ENCODE data around the gene PIF1.
A peak's percentile ranks its signal among the peaks of the same experiment; 100 is the strongest.
"Not testable (repeated sequence)": the region's sequence is repeated elsewhere in the genome, so short reads cannot be mapped to it uniquely, and the experiment has no call there.

PIF1 gene

GRCh38 chr15:64809649-64810496 lies 15.6 kb downstream of the PIF1 start:
- H3K27me3 ChIP-seq (ENCODE audit: low read depth), result no peaks in the 10 kb centered on the region
- H3K4me3 ChIP-seq, result no peak overlapping the region
- in situ Hi-C loops (cut with MboI; ENCODE audit: low sequenced_read_pairs), result loop anchor here (5.0 kb wide), 1 partner anchor 78 kb away; no protein-coding TSS in a partner anchor
- no peaks in the 10 kb centered on the region for H3K36me3 ChIP-seq (replicated peaks)
- peak; percentile 88 to 98 for DNase-seq (ENCODE audit: low spot score in 2 of 2)
- H3K9me3 ChIP-seq, result no peaks in the 10 kb centered on the region
- H3K4me1 ChIP-seq, result no peaks in the 10 kb centered on the region

DNA sequence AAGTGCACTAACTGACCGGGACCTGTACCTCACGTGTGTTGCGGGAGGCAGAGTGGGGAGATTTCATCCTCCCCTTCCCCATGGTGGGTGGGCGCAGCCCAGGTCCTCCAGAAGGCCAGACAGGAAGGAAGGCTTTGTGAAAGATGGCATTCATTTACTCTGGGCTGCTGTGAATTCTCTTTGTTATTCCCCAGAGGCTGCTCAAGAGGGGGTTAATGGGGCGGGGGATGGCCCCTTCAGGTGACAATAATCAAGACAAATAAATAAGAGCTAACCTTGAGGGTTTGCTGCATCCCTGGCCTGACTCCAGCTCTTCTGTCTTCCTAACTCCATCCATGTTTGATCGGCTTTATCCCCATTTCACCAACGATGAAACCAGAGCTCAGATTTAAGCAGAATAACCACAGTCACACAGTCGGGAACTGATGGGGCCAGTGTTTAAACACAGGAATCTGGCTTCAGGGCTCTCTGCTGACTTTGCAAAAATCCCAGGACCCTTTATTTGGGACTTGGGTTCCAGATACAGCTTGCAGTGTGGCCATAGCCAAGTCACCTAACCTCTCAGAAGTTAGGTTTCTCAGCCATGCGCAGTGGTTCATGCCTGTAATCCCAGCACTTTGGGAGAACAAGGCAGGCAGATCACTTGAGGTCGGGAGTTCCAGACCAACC lies 16.5 kb downstream of the PIF1 start:
- Histone ChIP-seq H3K9me3 (no peaks in the 10 kb centered on the region), H3K36me3 (replicated peaks) (no peaks in the 10 kb centered on the region), H3K4me3 (no peak overlapping the region), H3K27me3 (ENCODE audit: low read depth) (no peaks in the 10 kb centered on the region), H3K4me1 (no peaks in the 10 kb centered on the region)
- in situ Hi-C loops (cut with MboI; ENCODE audit: low sequenced_read_pairs), result no loop called here
- DNase-seq (ENCODE audit: low spot score in 2 of 2), result no peak

GRCh38 chr15:64807751-64808222 lies 17.7 kb downstream of the PIF1 start:
- in situ Hi-C loops (cut with MboI; ENCODE audit: low sequenced_read_pairs), result no loop called here
- no peak for DNase-seq (ENCODE audit: low spot score in 2 of 2)
- Histone ChIP-seq H3K27me3 (ENCODE audit: low read depth) (no peaks in the 10 kb centered on the region), H3K36me3 (replicated peaks) (no peaks in the 10 kb centered on the region), H3K4me1 (no peaks in the 10 kb centered on the region), H3K9me3 (no peaks in the 10 kb centered on the region), H3K4me3 (no peak overlapping the region)

- no peak for DNase-seq (ENCODE audit: low spot score in 2 of 2)
- no peaks in the 10 kb centered on the region for H3K27me3 ChIP-seq (ENCODE audit: low read depth)
- in situ Hi-C loops (cut with MboI; ENCODE audit: low sequenced_read_pairs), result no loop called here
- no peaks in the 10 kb centered on the region for H3K36me3 ChIP-seq (replicated peaks)
- no peaks in the 10 kb centered on the region for H3K9me3 ChIP-seq
- no peak overlapping the region for H3K4me3 ChIP-seq
- H3K4me1 ChIP-seq, result no peaks in the 10 kb centered on the region
These were observed 18.2 kb downstream of the PIF1 start for GRCh38 chr15:64807051-64807749.

- DNase-seq (ENCODE audit: low spot score in 2 of 2), result no peak
- Histone ChIP-seq H3K4me3 (no peak overlapping the region), H3K27me3 (ENCODE audit: low read depth) (no peaks in the 10 kb centered on the region), H3K4me1 (no peaks in the 10 kb centered on the region), H3K9me3 (no peaks in the 10 kb centered on the region), H3K36me3 (replicated peaks) (no peaks in the 10 kb centered on the region)
- in situ Hi-C loops (cut with MboI; ENCODE audit: low sequenced_read_pairs), result no loop called here
These were observed 18.9 kb downstream of the PIF1 start for GRCh38 chr15:64806509-64806908.

DNA sequence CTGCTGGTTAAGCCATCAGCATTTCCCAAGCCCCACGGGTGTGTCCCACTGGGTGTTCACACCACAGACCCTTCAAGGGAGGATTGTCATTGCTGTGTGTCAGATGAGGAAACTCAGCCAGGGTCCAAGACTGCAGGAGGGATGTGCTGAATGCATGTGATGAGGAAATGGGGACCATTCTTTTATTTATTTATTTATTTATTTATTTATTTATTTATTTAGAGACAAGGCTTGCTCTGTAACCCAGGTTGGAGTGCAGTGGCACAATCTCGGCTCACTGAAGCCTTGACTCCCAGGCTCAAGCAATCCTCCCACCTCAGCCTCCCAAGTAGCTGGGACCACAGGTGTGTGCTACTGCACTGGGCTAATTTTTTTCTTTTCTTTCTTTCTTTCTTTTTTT lies 20.8 kb downstream of the PIF1 start:
- H3K36me3 ChIP-seq (replicated peaks), result no peaks in the 10 kb centered on the region
- in situ Hi-C loops (cut with MboI; ENCODE audit: low sequenced_read_pairs), result no loop called here
- peaks cover 7% of the 10 kb centered on the region; the same call in 1 of the 2 replicates for H3K9me3 ChIP-seq
- no peak for DNase-seq (ENCODE audit: low spot score in 2 of 2)
- no peaks in the 10 kb centered on the region for H3K4me1 ChIP-seq
- no peak overlapping the region for H3K4me3 ChIP-seq
- H3K27me3 ChIP-seq (ENCODE audit: low read depth), result no peaks in the 10 kb centered on the region

DNA sequence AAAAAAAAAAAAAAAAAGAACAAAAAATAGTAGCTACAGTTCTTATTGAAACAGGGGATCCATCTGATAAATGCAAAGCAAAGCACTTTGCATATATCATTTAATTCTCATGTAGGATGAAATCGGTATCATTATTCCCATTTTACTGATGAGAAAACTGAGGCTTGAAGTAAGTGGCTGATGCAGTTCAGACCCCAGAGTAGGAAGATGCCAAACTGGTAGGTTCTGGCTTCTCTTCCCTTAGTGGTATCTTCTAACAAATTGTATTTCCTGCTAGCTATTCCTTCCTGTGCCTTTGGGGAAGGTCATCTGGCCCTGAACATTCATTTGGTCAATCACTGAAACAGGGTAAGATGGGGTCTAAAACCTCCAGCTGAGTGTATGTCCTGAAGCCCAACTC lies 21.9 kb downstream of the PIF1 start:
- H3K36me3 ChIP-seq (replicated peaks), result no peaks in the 10 kb centered on the region
- no peak for DNase-seq (ENCODE audit: low spot score in 2 of 2)
- H3K27me3 ChIP-seq (ENCODE audit: low read depth), result no peaks in the 10 kb centered on the region
- in situ Hi-C loops (cut with MboI; ENCODE audit: low sequenced_read_pairs), result no loop called here
- H3K9me3 ChIP-seq, result peaks cover 7% of the 10 kb centered on the region; the same call in 1 of the 2 replicates
- no peak overlapping the region for H3K4me3 ChIP-seq
- no peaks in the 10 kb centered on the region for H3K4me1 ChIP-seq

GRCh38 chr15:64800476-64800875 lies 25.0 kb downstream of the PIF1 start:
- in situ Hi-C loops (cut with MboI; ENCODE audit: low sequenced_read_pairs), result no loop called here
- Histone ChIP-seq H3K27me3 (ENCODE audit: low read depth) (no peaks in the 10 kb centered on the region), H3K9me3 (peaks cover 7% of the 10 kb centered on the region), H3K4me1 (no peaks in the 10 kb centered on the region), H3K4me3 (no peak overlapping the region), H3K36me3 (replicated peaks) (no peaks in the 10 kb centered on the region)
- no peak for DNase-seq (ENCODE audit: low spot score in 2 of 2)

DNA sequence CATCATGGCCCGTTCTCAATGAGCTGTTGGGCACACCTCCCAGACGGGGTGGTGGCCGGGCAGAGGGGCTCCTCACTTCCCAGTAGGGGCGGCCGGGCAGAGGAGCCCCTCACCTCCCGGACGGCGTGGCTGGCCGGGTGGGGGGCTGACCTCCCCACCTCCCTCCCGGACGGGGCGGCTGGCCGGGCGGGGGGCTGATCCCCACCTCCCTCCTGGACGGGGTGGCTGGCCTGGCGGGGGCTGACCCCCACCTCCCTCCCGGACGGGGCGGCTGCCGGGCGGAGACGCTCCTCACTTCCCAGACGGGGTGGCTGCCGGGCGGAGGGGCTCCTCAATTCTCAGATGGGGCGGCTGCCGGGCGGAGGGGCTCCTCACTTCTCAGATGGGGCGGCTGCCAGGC lies 26.5 kb downstream of the PIF1 start:
- H3K36me3 ChIP-seq (replicated peaks); H3K27me3 ChIP-seq (ENCODE audit: low read depth); H3K4me1 ChIP-seq; H3K9me3 ChIP-seq; DNase-seq (ENCODE audit: low spot score in 2 of 2); in situ Hi-C loops (cut with MboI; ENCODE audit: low sequenced_read_pairs); H3K4me3 ChIP-seq: not testable (repeated sequence)

DNA sequence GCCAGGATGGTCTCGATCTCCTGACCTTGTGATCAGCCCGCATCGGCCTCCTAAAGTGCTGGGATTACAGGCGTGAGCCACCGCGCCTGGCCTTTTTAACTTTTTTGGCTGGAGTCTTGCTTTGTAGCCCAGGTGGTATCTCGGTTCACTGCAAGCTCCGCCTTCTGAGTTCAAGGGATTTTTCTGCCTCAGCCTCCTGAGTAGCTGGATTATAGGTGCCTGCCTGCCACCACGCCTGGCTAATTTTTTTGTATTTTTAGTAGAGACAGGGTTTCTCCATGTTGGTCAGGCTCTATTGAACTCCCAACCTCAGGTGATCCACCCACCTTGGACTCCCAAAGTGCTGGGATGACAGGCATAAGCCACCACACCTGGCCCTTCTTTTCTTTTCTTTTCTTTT lies 29.5 kb downstream of the PIF1 start:
- H3K4me3 ChIP-seq; H3K4me1 ChIP-seq; in situ Hi-C loops (cut with MboI; ENCODE audit: low sequenced_read_pairs); H3K27me3 ChIP-seq (ENCODE audit: low read depth); DNase-seq (ENCODE audit: low spot score in 2 of 2); H3K9me3 ChIP-seq; H3K36me3 ChIP-seq (replicated peaks): not testable (repeated sequence)

DNA sequence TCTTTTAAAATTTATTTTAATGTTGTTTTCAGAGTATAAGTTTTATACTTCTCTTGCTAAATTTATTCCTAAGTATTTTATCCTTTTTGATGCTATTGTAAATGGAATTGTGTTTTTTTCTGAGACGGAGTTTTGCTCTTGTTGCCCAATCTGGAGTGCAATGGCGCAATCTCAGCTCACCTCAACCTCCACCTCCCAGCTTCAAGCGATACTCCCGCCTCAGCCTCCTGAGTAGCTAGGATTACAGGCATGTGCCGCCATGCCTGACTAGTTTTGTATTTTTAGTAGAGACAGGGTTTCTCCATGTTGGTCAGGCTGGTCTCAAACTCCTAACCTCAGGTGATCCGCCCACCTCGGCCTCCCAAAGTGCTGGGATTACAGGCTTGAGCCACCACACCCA lies 30.1 kb downstream of the PIF1 start:
- DNase-seq (ENCODE audit: low spot score in 2 of 2); H3K4me1 ChIP-seq; H3K27me3 ChIP-seq (ENCODE audit: low read depth); in situ Hi-C loops (cut with MboI; ENCODE audit: low sequenced_read_pairs); H3K9me3 ChIP-seq; H3K4me3 ChIP-seq; H3K36me3 ChIP-seq (replicated peaks): not testable (repeated sequence)

- no peaks in the 10 kb centered on the region for H3K36me3 ChIP-seq (replicated peaks)
- no peaks in the 10 kb centered on the region for H3K4me1 ChIP-seq
- no peaks in the 10 kb centered on the region for H3K27me3 ChIP-seq (ENCODE audit: low read depth)
- no peak for DNase-seq (ENCODE audit: low spot score in 2 of 2)
- H3K9me3 ChIP-seq, result no peaks in the 10 kb centered on the region; the same call in none of the 2 replicates
- no peak overlapping the region for H3K4me3 ChIP-seq
- in situ Hi-C loops (cut with MboI; ENCODE audit: low sequenced_read_pairs), result no loop called here
These were observed 33.2 kb downstream of the PIF1 start for GRCh38 chr15:64792282-64792681.

DNA sequence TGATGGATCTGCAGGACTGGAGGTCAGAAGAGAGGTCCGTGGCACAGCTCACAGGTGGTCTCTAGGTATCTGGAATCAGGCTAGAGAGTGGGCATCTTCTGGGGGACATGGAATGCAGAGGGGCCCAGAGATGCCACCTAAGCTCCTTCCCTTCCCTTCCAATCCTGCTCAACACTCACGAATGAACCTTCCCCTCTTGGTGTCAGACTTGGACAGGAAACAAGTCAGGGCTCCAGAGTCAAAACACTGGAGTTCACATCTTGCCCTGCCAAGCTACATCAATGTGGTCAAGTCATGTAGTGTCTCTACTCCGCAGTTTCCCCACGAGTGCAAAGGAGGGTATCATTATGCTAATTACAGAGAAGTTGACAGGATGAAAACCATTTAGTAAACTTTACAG lies 34.0 kb downstream of the PIF1 start:
- no peaks in the 10 kb centered on the region; the same call in 1 of the 2 replicates for H3K9me3 ChIP-seq
- no peak for DNase-seq (ENCODE audit: low spot score in 2 of 2)
- H3K4me3 ChIP-seq, result no peak overlapping the region
- in situ Hi-C loops (cut with MboI; ENCODE audit: low sequenced_read_pairs), result no loop called here
- no peaks in the 10 kb centered on the region for H3K27me3 ChIP-seq (ENCODE audit: low read depth)
- H3K4me1 ChIP-seq, result no peaks in the 10 kb centered on the region
- no peaks in the 10 kb centered on the region for H3K36me3 ChIP-seq (replicated peaks)

- Histone ChIP-seq H3K36me3 (replicated peaks) (no peaks in the 10 kb centered on the region), H3K9me3 (no peaks in the 10 kb centered on the region), H3K4me1 (peaks cover 12% of the 10 kb centered on the region), H3K4me3 (no peak overlapping the region), H3K27me3 (ENCODE audit: low read depth) (no peaks in the 10 kb centered on the region)
- in situ Hi-C loops (cut with MboI; ENCODE audit: low sequenced_read_pairs), result no loop called here
- no peak for DNase-seq (ENCODE audit: low spot score in 2 of 2)
These were observed 41.7 kb downstream of the PIF1 start for GRCh38 chr15:64783796-64784195.
